Limb (tissue), 2 donors: ENCODE data around the gene CD302.
"Not testable (repeated sequence)": the region's sequence is repeated elsewhere in the genome, so short reads cannot be mapped to it uniquely, and the experiment has no call there.

ENCODE experiments used
- DNase-seq, 2 donors: peaks; one replicate each; pipeline ENCODE4 v3.0.0-alpha.2; 2016; ENCODE audit errors: extremely low spot score in 2 of 2

CD302 gene

GRCh38 chr2:159795841-159796690 is 1.9 kb downstream of the CD302 start:
- no peak for DNase-seq

GRCh38 chr2:159793326-159793725 is 4.7 kb downstream of the CD302 start:
- no peak for DNase-seq

- no peak for DNase-seq
Observed at GRCh38 chr2:159792599-159792998, 5.4 kb downstream of the CD302 start.

GRCh38 chr2:159792036-159792435 is 6.0 kb downstream of the CD302 start:
- DNase-seq = no peak

GRCh38 chr2:159790323-159790722 is 7.7 kb downstream of the CD302 start:
- DNase-seq = no peak

- DNase-seq = no peak
Observed at GRCh38 chr2:159788253-159788652, 9.8 kb downstream of the CD302 start.

GRCh38 chr2:159787647-159788046 is 10.4 kb downstream of the CD302 start:
- not testable (repeated sequence) for DNase-seq

- DNase-seq = no peak
Observed at GRCh38 chr2:159786938-159787337, 11.1 kb downstream of the CD302 start.

GRCh38 chr2:159785195-159785594 is 12.8 kb downstream of the CD302 start:
- no peak for DNase-seq

- not testable (repeated sequence) for DNase-seq
Observed at GRCh38 chr2:159784744-159785143, 13.3 kb downstream of the CD302 start.

- DNase-seq = no peak
Observed at GRCh38 chr2:159783556-159783955, 14.5 kb downstream of the CD302 start.

- no peak for DNase-seq
Observed at GRCh38 chr2:159776321-159776720, 21.7 kb downstream of the CD302 start.

- DNase-seq = no peak
Observed at GRCh38 chr2:159775021-159775420, 23.0 kb downstream of the CD302 start.

GRCh38 chr2:159774370-159774990 is 23.5 kb downstream of the CD302 start:
- DNase-seq = no peak

GRCh38 chr2:159773886-159774285 is 24.1 kb downstream of the CD302 start:
- DNase-seq = no peak

- DNase-seq = no peak
Observed at GRCh38 chr2:159773426-159773825, 24.6 kb downstream of the CD302 start.

GRCh38 chr2:159769147-159769546 is 28.9 kb downstream of the CD302 start:
- DNase-seq = no peak

GRCh38 chr2:159762075-159762474 is 35.9 kb downstream of the CD302 start:
- no peak for DNase-seq

- DNase-seq = no peak
Observed at GRCh38 chr2:159760326-159760725, 37.7 kb downstream of the CD302 start.

- DNase-seq = no peak
Observed at GRCh38 chr2:159759577-159759976, 38.4 kb downstream of the CD302 start.

- no peak for DNase-seq
Observed at GRCh38 chr2:159758686-159759085, 39.3 kb downstream of the CD302 start.

GRCh38 chr2:159758239-159758638 is 39.8 kb downstream of the CD302 start:
- DNase-seq = no peak

GRCh38 chr2:159755788-159756187 is 42.2 kb downstream of the CD302 start:
- no peak for DNase-seq
